ENCODE data around the gene KCNIP1. TPM values are rescaled to one million over a fixed set of nuclear protein-coding genes. Genes with fewer than 3 reads are reported as not detected.

Gene KCNIP1
- polyA plus RNA-seq, 2 of the 4 experiments (the other 2 are of a cell fraction), result not detected

DNA sequence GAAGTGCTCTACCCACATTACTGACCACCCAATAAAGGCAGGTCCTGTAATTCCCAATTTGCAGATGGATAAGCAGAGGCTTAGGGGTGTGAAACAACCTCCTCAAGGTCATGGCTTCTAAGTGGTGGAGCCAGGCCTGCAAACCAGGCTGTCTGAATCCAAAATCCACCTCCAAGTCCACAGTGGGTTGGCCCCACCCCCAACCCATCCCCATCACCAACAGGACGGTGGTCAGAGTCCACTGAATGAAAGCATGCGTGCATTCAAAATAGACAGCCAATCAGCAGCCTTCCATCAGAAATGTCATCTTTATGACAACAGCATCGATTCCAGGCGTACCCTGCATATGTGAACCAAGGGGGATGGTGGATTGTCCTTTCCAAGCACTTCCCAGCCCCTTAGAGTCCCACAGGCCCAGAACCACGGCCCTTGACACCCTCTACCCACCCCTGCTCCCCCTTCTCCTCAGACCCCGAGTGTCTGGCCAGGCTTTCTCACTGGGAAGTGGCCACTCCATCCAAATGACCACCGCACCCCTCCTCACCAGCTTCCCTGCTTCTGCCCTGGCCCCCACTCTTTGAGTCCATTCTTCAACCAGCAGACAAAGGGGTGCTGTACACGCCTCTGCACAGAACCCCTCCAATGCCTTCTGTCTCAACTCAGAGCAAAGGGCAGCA is 133.1 kb downstream of the KCNIP1 start:
- no peak overlapping the region for H3K4me3 ChIP-seq
- ChIA-PET POLR2A (interaction anchor here (1.6 kb wide), 1 partner anchor 154 kb away, joined by 3 read pairs; no protein-coding TSS in a partner anchor), CTCF (interaction anchor here (1.3 to 24.6 kb wide), 8 partner anchors 15 to 203 kb away, joined by 3 to 508 read pairs (median 28); no protein-coding TSS in a partner anchor)
- DNase-seq (ENCODE audit: low read depth in 1 of 2, low spot score in 1 of 2) (no peak), ATAC-seq (no peak), FAIRE-seq (no peak)
- H3K9me3 ChIP-seq, result no peaks in the 10 kb centered on the region
- TF ChIP-seq NFE2L2 (conservative IDR thresholded peaks at IDR 0.05; ENCODE audit: low read length) (no peak), BHLHE40 (IDR thresholded peaks at IDR 0.05; ENCODE audit: low read depth, low read length) (no peak), RNF2 (IDR thresholded peaks at IDR 0.05; ENCODE audit: borderline replicate concordance, low read depth) (no peak), EP300 (IDR thresholded peaks at IDR 0.05) (no peak), RFX5 (IDR thresholded peaks at IDR 0.05) (no peak), EHF (CRISPR knock-in tag; IDR thresholded peaks at IDR 0.05) (no peak), USF2 (IDR thresholded peaks at IDR 0.05) (no peak), RCOR1 (IDR thresholded peaks at IDR 0.05; ENCODE audit: low read depth, low read length) (no peak), TFCP2L1 (CRISPR knock-in tag; IDR thresholded peaks at IDR 0.05) (no peak), RAD21 (conservative IDR thresholded peaks at IDR 0.05 in 1 of 2, IDR thresholded peaks at IDR 0.05 in 1 of 2) (no peak), CBX8 (IDR thresholded peaks at IDR 0.05) (no peak), ESRRA (IDR thresholded peaks at IDR 0.05; ENCODE audit: borderline replicate concordance, low read length) (no peak), FOXS1 (CRISPR knock-in tag; IDR thresholded peaks at IDR 0.05) (no peak), MAX (IDR thresholded peaks at IDR 0.05) (no peak), PBX3 (IDR thresholded peaks at IDR 0.05) (no peak)
- TF ChIP-seq, protein P1, sequence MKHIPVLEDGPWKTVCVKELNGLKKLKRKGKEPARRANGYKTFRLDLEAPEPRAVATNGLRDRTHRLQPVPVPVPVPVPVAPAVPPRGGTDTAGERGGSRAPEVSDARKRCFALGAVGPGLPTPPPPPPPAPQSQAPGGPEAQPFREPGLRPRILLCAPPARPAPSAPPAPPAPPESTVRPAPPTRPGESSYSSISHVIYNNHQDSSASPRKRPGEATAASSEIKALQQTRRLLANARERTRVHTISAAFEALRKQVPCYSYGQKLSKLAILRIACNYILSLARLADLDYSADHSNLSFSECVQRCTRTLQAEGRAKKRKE (CRISPR knock-in tag; IDR thresholded peaks at IDR 0.05; ENCODE audit: low read depth), result no peak
- TF ChIP-seq, protein P2, sequence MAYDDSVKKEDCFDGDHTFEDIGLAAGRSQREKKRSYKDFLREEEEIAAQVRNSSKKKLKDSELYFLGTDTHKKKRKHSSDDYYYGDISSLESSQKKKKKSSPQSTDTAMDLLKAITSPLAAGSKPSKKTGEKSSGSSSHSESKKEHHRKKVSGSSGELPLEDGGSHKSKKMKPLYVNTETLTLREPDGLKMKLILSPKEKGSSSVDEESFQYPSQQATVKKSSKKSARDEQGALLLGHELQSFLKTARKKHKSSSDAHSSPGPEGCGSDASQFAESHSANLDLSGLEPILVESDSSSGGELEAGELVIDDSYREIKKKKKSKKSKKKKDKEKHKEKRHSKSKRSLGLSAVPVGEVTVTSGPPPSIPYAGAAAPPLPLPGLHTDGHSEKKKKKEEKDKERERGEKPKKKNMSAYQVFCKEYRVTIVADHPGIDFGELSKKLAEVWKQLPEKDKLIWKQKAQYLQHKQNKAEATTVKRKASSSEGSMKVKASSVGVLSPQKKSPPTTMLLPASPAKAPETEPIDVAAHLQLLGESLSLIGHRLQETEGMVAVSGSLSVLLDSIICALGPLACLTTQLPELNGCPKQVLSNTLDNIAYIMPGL (CRISPR knock-in tag; IDR thresholded peaks at IDR 0.05; ENCODE audit: borderline replicate concordance), result no peak
- TF ChIP-seq, protein P3, sequence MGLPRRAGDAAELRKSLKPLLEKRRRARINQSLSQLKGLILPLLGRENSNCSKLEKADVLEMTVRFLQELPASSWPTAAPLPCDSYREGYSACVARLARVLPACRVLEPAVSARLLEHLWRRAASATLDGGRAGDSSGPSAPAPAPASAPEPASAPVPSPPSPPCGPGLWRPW (IDR thresholded peaks at IDR 0.05), result no peak
- WGBS (ENCODE audit: missing lambda C conversion rate), result 55% methylated on average over 8 of the region's 8 CpGs
- H3K4me1 ChIP-seq, result peaks cover 11% of the 10 kb centered on the region
- H3K27ac ChIP-seq, result no peak overlapping the region
- H3K4me2 ChIP-seq, result no peak overlapping the region

GRCh38 chr5:170638051-170638450 is 134.2 kb downstream of the KCNIP1 start:
- no peak overlapping the region for H3K27ac ChIP-seq
- FAIRE-seq (no peak), DNase-seq (ENCODE audit: low read depth in 1 of 2, low spot score in 1 of 2) (no peak), ATAC-seq (no peak)
- H3K9me3 ChIP-seq, result no peaks in the 10 kb centered on the region
- peaks cover 6% of the 10 kb centered on the region for H3K4me1 ChIP-seq
- no peak overlapping the region for H3K4me2 ChIP-seq
- no peak overlapping the region for H3K4me3 ChIP-seq
- ChIA-PET CTCF (interaction anchor here (0.6 to 3.6 kb wide), 57 partner anchors 11 to 705 kb away, joined by 3 to 97 read pairs (median 4); partner anchors contain the start of genes GABRP and LCP2), POLR2A (interaction anchor here (1.6 kb wide), 1 partner anchor 153 kb away, joined by 3 read pairs; no protein-coding TSS in a partner anchor)
- TF ChIP-seq TFCP2L1 (CRISPR knock-in tag; IDR thresholded peaks at IDR 0.05) (no peak), JUN (IDR thresholded peaks at IDR 0.05) (no peak), SREBF2 (IDR thresholded peaks at IDR 0.05) (no peak), POLR2AphosphoS2 (conservative IDR thresholded peaks at IDR 0.05; ENCODE audit: low read length) (no peak), RNF2 (IDR thresholded peaks at IDR 0.05; ENCODE audit: borderline replicate concordance, low read depth) (no peak), EP300 (IDR thresholded peaks at IDR 0.05) (no peak), MAFK (IDR thresholded peaks at IDR 0.05; ENCODE audit: partially characterized antibody) (no peak), ZC3H11A (IDR thresholded peaks at IDR 0.05) (no peak), CBX8 (IDR thresholded peaks at IDR 0.05) (no peak), GATA3 (IDR thresholded peaks at IDR 0.05; ENCODE audit: borderline replicate concordance) (no peak), FOSB (CRISPR knock-in tag; IDR thresholded peaks at IDR 0.05) (no peak), TP53 (CRISPR knock-in tag; IDR thresholded peaks at IDR 0.05) (no peak), ZSCAN20 (CRISPR knock-in tag; IDR thresholded peaks at IDR 0.05) (no peak), BHLHE40 (IDR thresholded peaks at IDR 0.05; ENCODE audit: low read depth, low read length) (no peak), PHF8 (IDR thresholded peaks at IDR 0.05; ENCODE audit: borderline replicate concordance, low read depth) (no peak), ESRRA (IDR thresholded peaks at IDR 0.05; ENCODE audit: borderline replicate concordance, low read length) (no peak)
- TF ChIP-seq, protein P4, sequence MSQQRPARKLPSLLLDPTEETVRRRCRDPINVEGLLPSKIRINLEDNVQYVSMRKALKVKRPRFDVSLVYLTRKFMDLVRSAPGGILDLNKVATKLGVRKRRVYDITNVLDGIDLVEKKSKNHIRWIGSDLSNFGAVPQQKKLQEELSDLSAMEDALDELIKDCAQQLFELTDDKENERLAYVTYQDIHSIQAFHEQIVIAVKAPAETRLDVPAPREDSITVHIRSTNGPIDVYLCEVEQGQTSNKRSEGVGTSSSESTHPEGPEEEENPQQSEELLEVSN (IDR thresholded peaks at IDR 0.05; ENCODE audit: borderline replicate concordance, low read depth), result no peak
- TF ChIP-seq, protein P2 (CRISPR knock-in tag; IDR thresholded peaks at IDR 0.05; ENCODE audit: borderline replicate concordance), result no peak
- WGBS (ENCODE audit: missing lambda C conversion rate), result 57% methylated on average over 2 of the region's 4 CpGs
